HG02981 (cell line): ENCODE results near the gene SVEP1.
"Not testable (repeated sequence)": the region's sequence is repeated elsewhere in the genome, so short reads cannot be mapped to it uniquely, and the experiment has no call there.

Experiments used
- ATAC-seq: cut with Tn5 transposase; IDR thresholded peaks from one replicate; pipeline ENCODE4 v1.9.1; 2021; ENCODE audit warnings: mild to moderate bottlenecking, moderate library complexity; ENCODE audit not compliant: unreplicated experiment

SVEP1 gene

GRCh38 chr9:110579862-110580219, 300 bp upstream of the SVEP1 start:
- no peak for ATAC-seq

GRCh38 chr9:110578575-110579033, 937 bp downstream of the SVEP1 start:
- ATAC-seq = no peak

GRCh38 chr9:110575945-110576344, 3.6 kb downstream of the SVEP1 start:
- ATAC-seq = no peak

GRCh38 chr9:110575169-110575568, 4.4 kb downstream of the SVEP1 start:
- no peak for ATAC-seq

GRCh38 chr9:110573305-110573704, 6.2 kb downstream of the SVEP1 start:
- no peak for ATAC-seq

GRCh38 chr9:110571801-110572483, 7.6 kb downstream of the SVEP1 start:
- no peak for ATAC-seq

GRCh38 chr9:110566156-110566555, 13.4 kb downstream of the SVEP1 start:
- ATAC-seq = no peak

GRCh38 chr9:110561826-110562225, 17.7 kb downstream of the SVEP1 start:
- no peak for ATAC-seq

GRCh38 chr9:110559869-110560268, 19.7 kb downstream of the SVEP1 start:
- ATAC-seq = no peak

- no peak for ATAC-seq
Measured at GRCh38 chr9:110555551-110556331, 23.8 kb downstream of the SVEP1 start.

- no peak for ATAC-seq
Measured at GRCh38 chr9:110546411-110546871, 33.1 kb downstream of the SVEP1 start.

GRCh38 chr9:110545705-110546104, 33.8 kb downstream of the SVEP1 start:
- no peak for ATAC-seq

- ATAC-seq = no peak
Measured at GRCh38 chr9:110543631-110544051, 35.9 kb downstream of the SVEP1 start.

- no peak for ATAC-seq
Measured at GRCh38 chr9:110541950-110542349, 37.6 kb downstream of the SVEP1 start.

- ATAC-seq = no peak
Measured at GRCh38 chr9:110538647-110539041, 40.9 kb downstream of the SVEP1 start.

- no peak for ATAC-seq
Measured at GRCh38 chr9:110537841-110538646, 41.5 kb downstream of the SVEP1 start.

- no peak for ATAC-seq
Measured at GRCh38 chr9:110536822-110537221, 42.7 kb downstream of the SVEP1 start.

- not testable (repeated sequence) for ATAC-seq
Measured at GRCh38 chr9:110534162-110534561, 45.4 kb downstream of the SVEP1 start.

- ATAC-seq = no peak
Measured at GRCh38 chr9:110532908-110533665, 46.5 kb downstream of the SVEP1 start.

GRCh38 chr9:110531776-110532175, 47.8 kb downstream of the SVEP1 start:
- no peak for ATAC-seq

GRCh38 chr9:110531241-110531640, 48.3 kb downstream of the SVEP1 start:
- ATAC-seq = not testable (repeated sequence)
